GM12878 (cell line): ENCODE results near the gene NACA2. TPM values are rescaled to one million over a fixed set of nuclear protein-coding genes. Genes with fewer than 3 reads are reported as not detected.

ENCODE experiments used
- ATAC-seq: fragments of 200-7000 bp; cut with Tn5 transposase; 3 replicates; pipeline ENCODE4 v1.9.1; 2020; ENCODE audit warnings: mild to moderate bottlenecking, moderate library complexity
- BruUV-seq: library from RNA; stranded (reverse); fragments of 400-500 nt; replicated peaks from 2 replicates; lab custom pipeline; 2021; lab: Mats Ljungman, UMichigan
- CTCF ChIA-PET: fragments of 300-600 bp; sonication (Branson Sonifier 250); formaldehyde crosslinking; extraction: SDS; loops from one replicate; lab custom pipeline; 2021; ENCODE audit warnings: inconsistent platforms; lab: Yijun Ruan, JAX
- POLR2A ChIA-PET: fragments of 350-600 bp; formaldehyde crosslinking; extraction: SDS; loops from one replicate; lab custom pipeline; 2021; ENCODE audit warnings: inconsistent platforms; lab: Charles Lee
- RAD21 ChIA-PET: fragments of 300-600 bp; sonication (Branson Sonifier 250); formaldehyde crosslinking; loops from one replicate; lab custom pipeline; 2023; ENCODE audit warnings: antibody characterized with exemption; ENCODE audit not compliant: unreplicated experiment; lab: Charles Lee
- SMC1A ChIA-PET: fragments of 300-600 bp; sonication (Branson Sonifier 250); formaldehyde crosslinking; loops from one replicate; lab custom pipeline; 2023; ENCODE audit not compliant: unreplicated experiment, uncharacterized antibody; lab: Charles Lee
- DNase-seq: peaks from one replicate; pipeline ENCODE4 v3.0.0-alpha.2; 2011; ENCODE audit warnings: low read depth, low spot score
- FAIRE-seq: peaks from 3 replicates; lab custom pipeline; 2011; peaks lifted over from hg19 to GRCh38; lab: Jason Lieb, UNC
- H2AFZ ChIP-seq: 2 replicates; pipeline ENCODE4 v1.6.0; 2011; ENCODE audit warnings: low read depth, low read length, control low read depth; ENCODE audit not compliant: control insufficient read depth
- H3K27ac ChIP-seq: 2 replicates; pipeline ENCODE4 v1.5.1; 2011; ENCODE audit warnings: control low read depth; ENCODE audit not compliant: control insufficient read depth, insufficient read depth
- H3K27me3 ChIP-seq, 2 experiments: replicated peaks in 1 of 2; 2 replicates each; pipeline versions ENCODE4 v1.6.0 to v1.6.1; 2011; ENCODE audit warnings: low read length in 1 of 2; ENCODE audit not compliant: control insufficient read depth in 2 of 2, insufficient read depth in 2 of 2
- H3K36me3 ChIP-seq, 2 experiments: 2 replicates each; pipeline ENCODE4 v1.5.1; 2011; ENCODE audit warnings: low read length in 1 of 2; ENCODE audit not compliant: control insufficient read depth in 2 of 2, insufficient read depth in 2 of 2
- H3K4me1 ChIP-seq: 2 replicates; pipeline ENCODE4 v1.6.1; 2011; ENCODE audit warnings: mild to moderate bottlenecking, low read length, moderate library complexity, mixed read lengths; ENCODE audit not compliant: control insufficient read depth, insufficient read depth
- H3K4me2 ChIP-seq: 2 replicates; pipeline ENCODE4 v1.6.0; 2011; ENCODE audit warnings: control low read depth; ENCODE audit not compliant: control insufficient read depth, insufficient read depth
- H3K4me3 ChIP-seq: fragments of 200-600 bp; sonication (generic); 2 replicates; pipeline ENCODE4 v1.5.1; 2016
- H3K79me2 ChIP-seq: 2 replicates; pipeline ENCODE4 v1.6.0; 2011; ENCODE audit warnings: low read length; ENCODE audit not compliant: control insufficient read depth, insufficient read depth
- H3K9ac ChIP-seq: 2 replicates; pipeline ENCODE4 v1.8.0; 2011; ENCODE audit warnings: low read length, control low read depth, mixed read lengths; ENCODE audit not compliant: control insufficient read depth, insufficient read depth
- H3K9me3 ChIP-seq: replicated peaks from 3 replicates; pipeline ENCODE4 v1.5.1; 2011; ENCODE audit warnings: mild to moderate bottlenecking, low read length; ENCODE audit not compliant: control insufficient read depth, insufficient read depth
- H4K20me1 ChIP-seq: 2 replicates; pipeline ENCODE4 v1.6.0; 2011; ENCODE audit not compliant: control insufficient read depth, insufficient read depth
- CBX3 ChIP-seq: fragments of 200-600 bp; sonication (generic); IDR thresholded peaks from 2 replicates; pipeline ENCODE4 v1.6.1; 2016; ENCODE audit warnings: low read depth, borderline replicate concordance
- CBX5 ChIP-seq: sonication (generic); IDR thresholded peaks from 2 replicates; pipeline ENCODE4 v1.6.1; 2016; ENCODE audit warnings: low read depth, moderate library complexity, mild to moderate bottlenecking, inconsistent platforms
- E2F8 ChIP-seq: fragments of 450-650 bp; IDR thresholded peaks from 2 replicates; pipeline ENCODE4 v1.6.1; 2018; ENCODE audit warnings: mild to moderate bottlenecking, low read depth, moderate library complexity; ENCODE audit not compliant: partially characterized antibody
- ESRRA ChIP-seq: IDR thresholded peaks from 2 replicates; pipeline ENCODE4 v1.6.1; 2012; ENCODE audit warnings: mild to moderate bottlenecking, low read length, improper control_type of control experiment
- GABPA ChIP-seq: IDR thresholded peaks from 2 replicates; pipeline ENCODE4 v1.6.1; 2014; ENCODE audit warnings: antibody characterized with exemption, low read depth, mild to moderate bottlenecking, inconsistent platforms
- MLLT1 ChIP-seq: fragments of 450-650 bp; IDR thresholded peaks from 2 replicates; pipeline ENCODE4 v1.6.1; 2016; ENCODE audit warnings: mild to moderate bottlenecking
- NFXL1 ChIP-seq: fragments of 450-650 bp; IDR thresholded peaks from 2 replicates; pipeline ENCODE4 v1.6.1; 2017; ENCODE audit warnings: antibody characterized with exemption, mild to moderate bottlenecking, borderline replicate concordance
- NR2F1 ChIP-seq: fragments of 450-650 bp; conservative IDR thresholded peaks from 2 replicates; pipeline ENCODE4 v1.6.1; 2017; ENCODE audit warnings: mild to moderate bottlenecking
- RBBP5 ChIP-seq: fragments of 200-600 bp; sonication (generic); conservative IDR thresholded peaks from 2 replicates; pipeline ENCODE4 v1.6.1; 2016
- ZBTB33 ChIP-seq: fragments of 450-650 bp; IDR thresholded peaks from 2 replicates; pipeline ENCODE4 v1.6.1; 2017; ENCODE audit warnings: mild to moderate bottlenecking
- WGBS: methylation state at CpG from one replicate; pipeline ENCODE4 v1.1.6; 2016; ENCODE audit warnings: low lambda C conversion rate; ENCODE audit not compliant: insufficient replicate concordance, insufficient coverage; ENCODE audit errors: missing lambda C conversion rate; 5-methylcytosine and 5-hydroxymethylcytosine counted together
- in situ Hi-C: fragments of 300-500 bp; cut with MboI; formaldehyde crosslinking; loops from 9 replicates; pipeline ENCODE4 v1.14.3; 2018; ENCODE audit warnings: mixed read lengths
- intact Hi-C: fragments of 100-400 bp; cut with micrococcal nuclease; formaldehyde crosslinking; loops from one replicate; pipeline ENCODE4 v1.14.2; 2022; ENCODE audit not compliant: unreplicated experiment
- polyA plus RNA-seq, 11 experiments: library from polyadenylated mRNA; depleted of rRNA in 4 of 11; unstranded in 6 of 11; stranded (reverse) in 5 of 11; fragments of >200 nt; fragmentation: Nextera tagmentation in 4 of 11; fragmentation: Illumina TruSeq in 1 of 11; extraction: Ambion mirVana in 4 of 11; extraction: Trizol in 1 of 11; gene quantifications; 1 replicate in 1 of 11; 2 replicates in 10 of 11; pipeline versions ENCODE4 v1.2.1 to v1.2.3, GENCODE V29; 2011 to 2016; ENCODE audit warnings: inconsistent platforms in 2 of 11, missing spikeins in 2 of 11, low read depth in 1 of 11
- total RNA-seq, 4 experiments: library from RNA; depleted of rRNA in 3 of 4; stranded (reverse); fragments of >200 nt in 3 of 4; fragmentation: Illumina TruSeq in 1 of 4; extraction: Trizol in 1 of 4; gene quantifications; 2 replicates each; pipeline versions ENCODE4 v1.2.1 to v1.2.3, GENCODE V29; 2013 to 2021

NACA2 gene
- total and polyA plus RNA-seq, 10 of the 15 experiments (the other 5 are each of a cell fraction or from before 2014, with no cell fraction given) = 0.16 to 0.68 (median 0.36) TPM; not detected in 4

- no peaks in the 10 kb centered on the region for H4K20me1 ChIP-seq
- no peaks in the 10 kb centered on the region for H3K4me1 ChIP-seq
- CTCF ChIA-PET = interaction anchor here (1.0 kb wide), 1 partner anchor 13 kb away, joined by 3 read pairs; no protein-coding TSS in a partner anchor
- TF ChIP-seq NFXL1 (peak; percentile 64; the same call in 1 of the 2 replicates), NR2F1 (no peak), RBBP5 (no peak)
- TF ChIP-seq, all 136 proteins: peak for 1
- no peak overlapping the region for H3K4me2 ChIP-seq
- 0 out of 4 replicates have a peak, but pooled peaks cover 0 to 2% of the 10 kb centered on the region in 2 experiments for H3K27me3 ChIP-seq
- H3K36me3 ChIP-seq = no peaks in the 10 kb centered on the region
- no peaks in the 10 kb centered on the region for H3K9me3 ChIP-seq
- intact Hi-C loops = no loop called here
- no peak for DNase-seq
- H3K9ac ChIP-seq = no peak overlapping the region
- WGBS = 58% methylated on average over 3 of the region's 3 CpGs
- H3K4me3 ChIP-seq = no peak overlapping the region
- SMC1A ChIA-PET = no interaction called here
- POLR2A ChIA-PET = no interaction called here
- H3K79me2 ChIP-seq = no peaks in the 10 kb centered on the region
- no peak for ATAC-seq
- no peak for FAIRE-seq
- RAD21 ChIA-PET = no interaction called here
- BruUV-seq = no TSS peak
- in situ Hi-C loops = no loop called here
- no peak overlapping the region for H3K27ac ChIP-seq
- H2AFZ ChIP-seq = no peak overlapping the region
Measured at GRCh38 chr17:61597607-61598006, 6.6 kb upstream of the NACA2 start.

- FAIRE-seq (no peak), ATAC-seq (no peak), DNase-seq (no peak)
- ChIA-PET CTCF (interaction anchor here (0.7 kb wide), 1 partner anchor 27 kb away, joined by 4 read pairs; no protein-coding TSS in a partner anchor), SMC1A (interaction anchor here (1.1 kb wide), 1 partner anchor 21 kb away, joined by 4 read pairs; no protein-coding TSS in a partner anchor), RAD21 (no interaction called here), POLR2A (no interaction called here)
- Histone ChIP-seq H3K4me2 (no peak overlapping the region), H3K9ac (no peak overlapping the region), H4K20me1 (no peaks in the 10 kb centered on the region), H3K36me3 (no peaks in the 10 kb centered on the region), H3K4me3 (no peak overlapping the region), H3K79me2 (no peaks in the 10 kb centered on the region), H3K27ac (no peak overlapping the region), H3K4me1 (no peaks in the 10 kb centered on the region), H2AFZ (no peak overlapping the region), H3K27me3 (no peaks in the 10 kb centered on the region), H3K9me3 (no peaks in the 10 kb centered on the region)
- in situ Hi-C loops = no loop called here
- intact Hi-C loops = no loop called here
- no TSS peak for BruUV-seq
- 19% methylated on average over 7 of the region's 7 CpGs for WGBS
- TF ChIP-seq ZBTB33 = no peak
- no peak for TF ChIP-seq E2F8
- TF ChIP-seq MLLT1 = no peak
- no peak for TF ChIP-seq GABPA
- TF ChIP-seq CBX3 = no peak
- no peak for TF ChIP-seq ESRRA
- no peak for TF ChIP-seq CBX5
- peak; percentile 53; the same call in 1 of the 2 replicates for TF ChIP-seq NFXL1
Measured at GRCh38 chr17:61595418-61596186, 4.6 kb upstream of the NACA2 start.
